MCF 10A (cell line): ENCODE data around the gene KRTAP10-8. TPM values are rescaled to one million over a fixed set of nuclear protein-coding genes. Genes with fewer than 3 reads are reported as not detected.
"Not testable (repeated sequence)": the region's sequence is repeated elsewhere in the genome, so short reads cannot be mapped to it uniquely, and the experiment has no call there.

Experiments used
- BruUV-seq: library from RNA; stranded (reverse); fragments of 400-500 nt; replicated peaks from 2 replicates; lab custom pipeline; 2021; lab: Mats Ljungman, UMichigan
- CTCF ChIA-PET: fragments of 300-600 bp; sonication (Branson Sonifier 250); formaldehyde crosslinking; extraction: SDS; loops from one replicate; lab custom pipeline; 2021; ENCODE audit warnings: antibody characterized with exemption, inconsistent platforms; lab: Yijun Ruan, JAX
- POLR2A ChIA-PET: fragments of 300-600, 350-650 bp; sonication (Branson Sonifier 250); formaldehyde crosslinking; extraction: SDS; loops from one replicate; lab custom pipeline; 2020; ENCODE audit warnings: antibody characterized with exemption, inconsistent platforms; lab: Yijun Ruan, JAX
- DNase-seq: peaks from one replicate; pipeline ENCODE4 v3.0.0-alpha.2; 2018; ENCODE audit not compliant: unreplicated experiment
- H3K27ac Mint-ChIP-seq: one replicate; pipeline ENCODE4 v1.8.0; 2022; ENCODE audit warnings: mild to moderate bottlenecking, low read depth, mixed read lengths; ENCODE audit not compliant: unreplicated experiment
- H3K27me3 Mint-ChIP-seq: one replicate; pipeline ENCODE4 v1.8.0; 2022; ENCODE audit warnings: mixed read lengths; ENCODE audit not compliant: insufficient read depth, unreplicated experiment
- H3K36me3 Mint-ChIP-seq: one replicate; pipeline ENCODE4 v1.8.0; 2022; ENCODE audit warnings: mild to moderate bottlenecking, moderate library complexity, mixed read lengths; ENCODE audit not compliant: insufficient read depth, unreplicated experiment
- H3K4me1 Mint-ChIP-seq: one replicate; pipeline ENCODE4 v1.8.0; 2022; ENCODE audit warnings: mixed read lengths; ENCODE audit not compliant: insufficient read depth, unreplicated experiment
- H3K4me3 Mint-ChIP-seq: one replicate; pipeline ENCODE4 v1.8.0; 2022; ENCODE audit warnings: mild to moderate bottlenecking, moderate library complexity, mixed read lengths; ENCODE audit not compliant: unreplicated experiment
- H3K9me3 Mint-ChIP-seq: one replicate; pipeline ENCODE4 v1.8.0; 2022; ENCODE audit warnings: mixed read lengths; ENCODE audit not compliant: unreplicated experiment
- intact Hi-C: fragments of 100-400 bp; cut with micrococcal nuclease; formaldehyde crosslinking; loops from 2 replicates; pipeline ENCODE4 v1.14.1; 2022
- total RNA-seq: library from RNA; stranded (reverse); gene quantifications from 2 replicates; pipeline ENCODE4 v1.2.3, GENCODE V29; 2022
- TF ChIP-seq, protein P1 (sequence below): fragments of 200-600 bp; IDR thresholded peaks from one replicate; pipeline ENCODE4 v1.8.0; 2022; ENCODE audit warnings: antibody characterized with exemption, mild to moderate bottlenecking; ENCODE audit not compliant: unreplicated experiment

Gene KRTAP10-8
- total RNA-seq, 1 experiment from 2014 or later, result not detected

DNA sequence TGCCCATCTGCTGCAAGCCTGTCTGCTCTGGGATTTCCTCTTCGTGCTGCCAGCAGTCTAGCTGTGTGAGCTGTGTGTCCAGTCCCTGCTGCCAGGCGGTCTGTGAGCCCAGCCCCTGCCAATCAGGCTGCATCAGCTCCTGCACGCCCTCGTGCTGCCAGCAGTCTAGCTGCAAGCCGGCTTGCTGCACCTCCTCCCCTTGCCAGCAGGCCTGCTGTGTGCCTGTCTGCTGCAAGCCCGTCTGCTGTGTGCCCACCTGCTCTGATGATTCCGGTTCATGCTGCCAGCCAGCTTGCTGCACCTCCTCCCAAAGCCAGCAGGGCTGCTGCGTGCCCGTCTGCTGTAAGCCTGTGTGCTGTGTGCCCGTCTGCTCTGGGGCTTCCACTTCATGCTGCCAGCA is 10.8 kb upstream of the KRTAP10-8 start:
- POLR2A ChIA-PET, H3K27ac Mint-ChIP-seq, BruUV-seq, H3K4me1 Mint-ChIP-seq, DNase-seq, H3K4me3 Mint-ChIP-seq, H3K36me3 Mint-ChIP-seq, intact Hi-C loops: not testable (repeated sequence)
- H3K9me3 Mint-ChIP-seq, result peaks cover 14% of the 10 kb centered on the region
- peaks cover 52% of the 10 kb centered on the region for H3K27me3 Mint-ChIP-seq
- CTCF ChIA-PET, result interaction anchor here (0.7 to 1.1 kb wide), 2 partner anchors 28 to 141 kb away, joined by 3 to 4 read pairs; no protein-coding TSS in a partner anchor

DNA sequence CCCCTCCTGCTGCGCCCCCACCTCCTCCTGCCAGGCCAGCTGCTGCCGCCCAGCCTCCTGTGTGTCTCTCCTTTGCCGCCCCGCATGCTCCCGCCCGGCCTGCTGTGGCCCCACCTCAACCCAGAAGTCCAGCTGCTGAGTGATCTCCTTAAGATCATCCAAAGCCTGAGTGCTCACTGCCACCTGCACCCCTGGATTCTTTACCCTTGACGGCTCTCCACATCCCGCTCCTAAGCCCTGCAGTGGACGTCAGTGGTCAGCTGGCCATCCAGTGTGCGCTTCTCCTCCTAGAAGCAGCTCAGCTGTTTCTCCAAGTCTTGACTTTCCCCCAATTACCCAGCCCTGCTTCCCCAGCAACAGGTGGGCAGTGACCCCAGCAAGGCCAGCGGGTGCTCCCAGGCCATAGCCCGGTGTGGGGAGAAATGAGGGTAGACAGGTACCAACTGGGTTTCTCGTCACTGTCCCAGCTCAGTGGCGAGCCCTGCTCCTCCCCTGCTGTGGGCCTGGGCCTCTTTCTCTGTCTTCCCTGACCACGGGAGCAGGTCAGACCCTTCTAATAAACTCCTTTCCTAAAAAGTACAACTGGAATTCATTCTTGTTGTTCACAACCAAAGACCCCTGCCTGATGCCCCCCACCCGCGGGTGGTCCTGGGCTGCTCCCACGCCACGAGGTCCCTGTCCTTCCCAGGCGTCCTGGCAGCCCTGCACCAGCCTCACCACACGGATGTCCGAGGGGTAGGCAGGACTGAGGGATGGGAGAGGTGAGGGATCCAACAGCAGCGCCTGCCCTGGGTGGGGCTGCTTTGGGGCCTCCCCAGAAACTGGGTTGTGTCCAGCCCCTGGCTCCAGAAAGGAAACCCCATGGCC is 10.1 kb upstream of the KRTAP10-8 start:
- CTCF ChIA-PET, result interaction anchor here (1.1 kb wide), 1 partner anchor 141 kb away, joined by 3 read pairs; no protein-coding TSS in a partner anchor
- H3K27me3 Mint-ChIP-seq, result peaks cover 60% of the 10 kb centered on the region
- H3K9me3 Mint-ChIP-seq, result peaks cover 14% of the 10 kb centered on the region
- TF ChIP-seq, protein P1, sequence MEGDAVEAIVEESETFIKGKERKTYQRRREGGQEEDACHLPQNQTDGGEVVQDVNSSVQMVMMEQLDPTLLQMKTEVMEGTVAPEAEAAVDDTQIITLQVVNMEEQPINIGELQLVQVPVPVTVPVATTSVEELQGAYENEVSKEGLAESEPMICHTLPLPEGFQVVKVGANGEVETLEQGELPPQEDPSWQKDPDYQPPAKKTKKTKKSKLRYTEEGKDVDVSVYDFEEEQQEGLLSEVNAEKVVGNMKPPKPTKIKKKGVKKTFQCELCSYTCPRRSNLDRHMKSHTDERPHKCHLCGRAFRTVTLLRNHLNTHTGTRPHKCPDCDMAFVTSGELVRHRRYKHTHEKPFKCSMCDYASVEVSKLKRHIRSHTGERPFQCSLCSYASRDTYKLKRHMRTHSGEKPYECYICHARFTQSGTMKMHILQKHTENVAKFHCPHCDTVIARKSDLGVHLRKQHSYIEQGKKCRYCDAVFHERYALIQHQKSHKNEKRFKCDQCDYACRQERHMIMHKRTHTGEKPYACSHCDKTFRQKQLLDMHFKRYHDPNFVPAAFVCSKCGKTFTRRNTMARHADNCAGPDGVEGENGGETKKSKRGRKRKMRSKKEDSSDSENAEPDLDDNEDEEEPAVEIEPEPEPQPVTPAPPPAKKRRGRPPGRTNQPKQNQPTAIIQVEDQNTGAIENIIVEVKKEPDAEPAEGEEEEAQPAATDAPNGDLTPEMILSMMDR, result no peak
- no peak overlapping the region for H3K27ac Mint-ChIP-seq
- H3K36me3 Mint-ChIP-seq, result peaks cover 5% of the 10 kb centered on the region
- DNase-seq, result no peak
- peaks cover 6% of the 10 kb centered on the region for H3K4me1 Mint-ChIP-seq
- BruUV-seq, result no TSS peak
- intact Hi-C loops, result no loop called here
- POLR2A ChIA-PET, result no interaction called here
- no peak overlapping the region for H3K4me3 Mint-ChIP-seq

GRCh38 chr21:44602463-44602850 is 9.4 kb upstream of the KRTAP10-8 start:
- no TSS peak for BruUV-seq
- intact Hi-C loops, result no loop called here
- H3K27ac Mint-ChIP-seq, result no peak overlapping the region
- H3K27me3 Mint-ChIP-seq, result peaks cover 65% of the 10 kb centered on the region
- peaks cover 5% of the 10 kb centered on the region for H3K36me3 Mint-ChIP-seq
- TF ChIP-seq, protein P1, result no peak
- ChIA-PET CTCF (no interaction called here), POLR2A (no interaction called here)
- no peak for DNase-seq
- H3K9me3 Mint-ChIP-seq, result peaks cover 14% of the 10 kb centered on the region
- peaks cover 6% of the 10 kb centered on the region for H3K4me1 Mint-ChIP-seq
- H3K4me3 Mint-ChIP-seq, result no peak overlapping the region

DNA sequence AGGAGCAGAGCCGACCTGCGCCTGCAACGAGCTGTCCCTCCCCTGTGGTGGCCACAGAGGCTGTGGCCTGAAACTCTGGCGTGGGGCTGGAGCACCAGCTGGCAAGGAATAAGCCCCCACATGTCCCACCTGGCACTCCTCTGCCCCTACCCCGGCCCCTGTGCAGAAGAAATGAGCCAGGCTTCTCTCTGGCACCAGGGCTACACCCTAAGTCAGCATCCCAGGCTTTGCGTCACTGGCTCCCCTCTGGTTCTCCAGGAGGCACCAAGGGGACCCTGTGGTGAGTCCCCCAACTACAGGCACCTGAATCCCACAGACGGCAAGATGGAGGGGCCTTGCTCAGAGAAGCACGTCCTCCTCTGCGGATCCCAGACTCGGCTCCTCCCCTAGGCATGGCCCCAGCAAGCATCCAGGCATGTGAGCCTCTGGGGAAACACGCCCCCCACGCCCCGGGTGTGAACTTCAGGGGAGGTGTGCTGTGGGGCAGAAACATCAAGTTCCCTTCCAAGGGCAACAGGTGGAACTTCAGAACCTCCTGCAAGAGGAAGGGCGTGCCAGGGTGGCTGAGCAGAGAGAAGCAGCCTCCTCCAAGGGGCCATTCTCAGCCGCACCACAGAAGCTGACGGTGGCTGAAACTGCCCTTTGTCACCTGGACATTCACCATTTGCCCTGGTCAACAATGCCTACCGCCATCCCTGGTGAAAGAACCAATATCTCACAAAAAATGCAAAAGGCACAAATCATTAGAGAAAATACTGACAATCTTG is 8.6 kb upstream of the KRTAP10-8 start:
- Mint-ChIP-seq H3K27me3 (peaks cover 65% of the 10 kb centered on the region), H3K4me1 (no peaks in the 10 kb centered on the region), H3K9me3 (peaks cover 7% of the 10 kb centered on the region), H3K36me3 (peaks cover 5% of the 10 kb centered on the region), H3K27ac (no peak overlapping the region), H3K4me3 (no peak overlapping the region)
- ChIA-PET CTCF (no interaction called here), POLR2A (no interaction called here)
- BruUV-seq, result no TSS peak
- DNase-seq, result no peak
- intact Hi-C loops, result no loop called here
- TF ChIP-seq, protein P1, result no peak
